GOT3 (cell line): ENCODE measurements around the gene AMN1.

Experiments
- DNase-seq: peaks from one replicate; lab custom pipeline; 2025; ENCODE audit warnings: mixed read lengths; lab: John Stamatoyannopoulos, UW

The AMN1 gene

GRCh38 chr12:31629756-31630732, 98.8 kb downstream of the AMN1 start:
- no peak for DNase-seq

- DNase-seq: no peak
These were observed 101.3 kb downstream of the AMN1 start for GRCh38 chr12:31627456-31628054.

- no peak for DNase-seq
These were observed 102.4 kb downstream of the AMN1 start for GRCh38 chr12:31626270-31626995.

GRCh38 chr12:31622038-31622437, 106.8 kb downstream of the AMN1 start:
- DNase-seq: no peak
